ENCODE results near the gene SCUBE3.
A peak's percentile ranks its signal among the peaks of the same experiment; 100 is the strongest.

Gene SCUBE3

GRCh38 chr6:35278708-35279107 is 65.0 kb downstream of the SCUBE3 start:
- no peak for DNase-seq

- DNase-seq = no peak
These were observed 67.1 kb downstream of the SCUBE3 start for GRCh38 chr6:35280903-35281302.

DNA sequence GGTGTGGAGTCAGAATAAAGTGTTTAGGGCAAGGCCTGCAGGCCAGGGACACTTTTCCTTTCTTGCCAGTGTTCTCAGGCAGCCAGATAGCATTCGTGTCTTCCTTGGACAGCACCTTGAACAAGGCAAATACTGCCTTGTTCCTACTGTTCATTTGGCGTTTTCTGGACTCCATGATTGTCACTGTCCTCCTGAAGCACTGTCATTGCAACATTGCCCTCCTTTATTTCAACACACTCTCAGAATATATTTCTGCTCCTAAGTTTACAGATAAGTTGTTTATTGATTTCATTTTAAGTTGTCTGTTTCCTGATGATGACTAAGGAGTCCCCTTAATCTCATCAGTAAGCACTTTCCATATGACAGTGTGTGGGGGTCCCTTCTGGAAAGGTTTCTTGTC is 68.7 kb downstream of the SCUBE3 start:
- DNase-seq = no peak

GRCh38 chr6:35283361-35283760 is 69.6 kb downstream of the SCUBE3 start:
- no peak for DNase-seq

DNA sequence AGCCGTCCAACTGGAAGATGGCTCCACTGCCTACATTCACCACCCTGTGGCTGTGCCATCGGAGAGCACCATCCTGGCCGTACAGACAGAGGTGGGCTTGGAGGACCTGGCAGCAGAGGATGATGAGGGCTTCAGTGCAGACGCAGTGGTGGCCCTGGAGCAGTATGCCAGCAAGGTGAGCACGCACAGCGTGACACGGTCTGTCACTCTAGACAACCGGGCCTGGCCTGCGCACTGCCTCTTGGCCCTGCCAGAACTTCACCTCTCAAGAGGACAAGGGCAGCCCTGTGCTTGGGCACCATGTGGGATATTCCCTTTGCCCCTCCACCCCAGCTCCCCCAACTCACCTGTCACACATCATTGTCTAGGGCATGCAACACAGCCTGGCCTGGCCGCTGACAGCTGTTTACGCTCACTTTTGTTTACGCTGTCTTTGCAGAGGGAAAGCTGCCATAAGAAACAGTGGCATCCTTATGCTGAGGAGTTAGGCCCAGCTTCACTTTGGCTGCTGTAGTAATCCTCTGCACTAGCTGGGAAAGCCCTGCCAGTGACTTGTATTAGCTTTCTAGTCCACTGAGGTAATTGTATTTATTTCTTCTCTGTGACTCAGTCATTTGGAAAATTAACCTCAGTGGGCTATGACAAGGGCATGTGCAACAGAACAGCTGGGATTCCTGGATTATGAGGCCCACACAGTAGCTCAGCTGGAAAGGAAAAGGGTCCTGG is 74.1 kb downstream of the SCUBE3 start:
- DNase-seq = no peak

- DNase-seq = no peak
These were observed 75.1 kb downstream of the SCUBE3 start for GRCh38 chr6:35288834-35289233.

GRCh38 chr6:35291491-35291890 is 77.7 kb downstream of the SCUBE3 start:
- DNase-seq = no peak

- DNase-seq = no peak
These were observed 78.7 kb downstream of the SCUBE3 start for GRCh38 chr6:35292494-35292893.

GRCh38 chr6:35293681-35294080 is 79.9 kb downstream of the SCUBE3 start:
- DNase-seq = no peak

GRCh38 chr6:35294308-35294945 is 80.7 kb downstream of the SCUBE3 start:
- peak; percentile 37 for DNase-seq

GRCh38 chr6:35295036-35295435 is 81.3 kb downstream of the SCUBE3 start:
- DNase-seq = no peak

DNA sequence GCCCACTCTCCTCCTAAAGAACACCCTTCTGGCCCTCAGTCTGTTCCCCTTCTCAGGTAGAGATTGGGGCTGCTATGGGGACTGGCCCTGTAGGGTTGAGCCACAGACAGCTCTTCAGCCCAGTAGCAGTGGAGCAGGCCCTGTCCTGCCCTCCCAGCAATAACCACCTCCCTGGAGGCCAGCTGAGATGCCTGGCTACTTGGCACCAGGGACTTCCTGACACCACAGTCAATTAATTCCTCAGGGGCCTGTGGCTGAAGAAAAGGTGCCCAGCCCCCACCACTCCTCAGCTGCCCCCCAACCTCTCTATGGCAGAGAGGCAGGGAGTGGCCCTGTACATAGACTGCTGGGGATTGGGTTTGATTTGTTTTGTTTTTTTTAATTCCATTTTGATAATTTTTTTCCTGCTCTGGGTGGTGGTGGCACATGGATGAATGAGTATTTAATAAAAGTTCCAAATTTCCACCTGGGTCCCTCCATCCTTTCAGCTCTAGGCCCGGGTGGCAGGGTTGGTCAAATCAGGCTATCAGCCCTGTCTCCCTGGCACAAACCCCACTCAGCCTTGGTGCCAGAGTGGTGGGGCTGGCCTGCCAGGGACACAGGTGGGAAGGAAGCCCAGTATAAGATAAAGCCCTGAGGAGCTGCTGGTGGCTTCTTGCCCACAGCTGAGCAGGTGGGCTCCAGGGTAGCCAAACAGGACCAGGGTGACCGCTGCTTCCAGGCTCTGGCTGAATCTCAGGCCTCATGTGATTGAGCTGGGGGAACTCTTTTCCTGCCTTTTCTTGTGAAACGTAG is 82.0 kb downstream of the SCUBE3 start:
- DNase-seq = no peak

- no peak for DNase-seq
These were observed 83.3 kb downstream of the SCUBE3 start for GRCh38 chr6:35296931-35297600.

GRCh38 chr6:35297601-35298481 is 84.1 kb downstream of the SCUBE3 start, which contains the start of gene DEF6:
Gene DEF6 (plus strand): TSS chr6:35297818. CDS start chr6:35297857, 39 bp downstream.
- DNase-seq = peak; percentile 73

DNA sequence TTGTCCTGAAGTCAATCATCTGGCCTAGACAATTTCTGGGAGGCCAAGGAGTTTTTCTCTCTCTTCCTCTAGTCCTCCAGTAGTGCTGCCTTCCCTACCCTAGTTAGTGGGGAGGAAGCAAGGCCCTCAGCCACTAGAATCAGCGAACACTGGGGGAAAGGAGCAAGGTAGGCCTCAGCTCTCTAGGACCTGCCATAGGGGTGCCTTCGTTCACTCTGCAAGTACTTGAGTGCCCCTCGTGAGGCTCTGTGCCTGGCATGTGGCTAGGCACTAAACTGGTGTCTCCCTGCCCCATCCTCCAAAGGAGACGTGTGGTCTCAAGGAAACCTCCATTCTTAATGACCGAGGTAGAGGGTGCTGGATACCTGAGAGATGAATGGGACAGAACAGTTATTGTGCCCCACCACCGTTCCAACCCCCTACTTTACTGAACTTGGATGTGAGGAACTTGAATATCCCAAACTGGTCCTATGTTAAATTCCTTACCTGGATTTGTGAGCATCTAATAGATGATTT is 84.9 kb downstream of the SCUBE3 start:
- no peak for DNase-seq

- no peak for DNase-seq
These were observed 85.9 kb downstream of the SCUBE3 start for GRCh38 chr6:35299674-35300073.

- DNase-seq = no peak
These were observed 87.1 kb downstream of the SCUBE3 start for GRCh38 chr6:35300848-35301247.

Measured in SHP77 treated with DMSO at 0.1 percent for 48 hours (cell line).